Keratinocyte (primary cell): Measurements from ENCODE around the gene NEBL.

Experiments
- CTCF ChIP-seq, 3 experiments: IDR thresholded peaks in 1 of 3; conservative IDR thresholded peaks in 1 of 3; optimal IDR thresholded peaks in 1 of 3; 2 replicates in 2 of 3; 3 replicates in 1 of 3; pipeline versions ENCODE3 to v1.5.1; 2011; ENCODE audit warnings: low read length in 3 of 3, mild to moderate bottlenecking in 3 of 3, moderate library complexity in 2 of 3, control low read depth in 1 of 3, inconsistent platforms in 1 of 3; ENCODE audit not compliant: insufficient read depth in 2 of 3; ENCODE audit errors: extremely low read depth in 1 of 3
- EZH2 ChIP-seq: IDR thresholded peaks from one replicate; pipeline ENCODE4 v1.6.1; 2012; ENCODE audit warnings: inconsistent platforms, mild to moderate bottlenecking, low read length, moderate library complexity

DNA sequence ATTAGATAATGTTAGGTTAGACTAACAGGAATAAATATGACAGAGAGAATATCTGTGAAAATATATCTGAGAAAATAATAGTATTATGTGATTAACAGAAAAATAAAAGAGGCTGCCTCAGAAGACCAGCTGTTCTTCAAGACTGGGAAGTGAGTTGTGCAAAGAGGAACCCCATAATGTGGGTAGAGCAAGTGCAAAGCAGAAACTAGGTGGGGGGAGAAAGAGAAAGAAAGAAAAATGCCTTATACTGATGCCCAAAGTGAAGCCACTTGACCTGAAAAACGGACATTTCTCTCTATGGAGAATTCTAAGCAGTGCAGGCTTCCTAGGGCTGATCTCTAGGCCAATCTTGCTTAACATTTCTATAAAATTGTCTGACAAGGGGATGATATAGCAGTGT, 3.8 kb downstream of the NEBL start:
- TF ChIP-seq CTCF (optimal IDR thresholded peaks at IDR 0.05 in 1 of 3, IDR thresholded peaks at IDR 0.05 in 1 of 3, conservative IDR thresholded peaks at IDR 0.05 in 1 of 3; ENCODE audit: extremely low read depth in 1 of 3, insufficient read depth in 2 of 3, low read length in 3 of 3), result no peak
- TF ChIP-seq EZH2, result no peak
